DOHH2 (cell line): ENCODE measurements around the gene SLC22A6.

ENCODE experiments used
- H3F3A ChIP-seq: fragments of 200-600 bp; sonication (generic), shearing (Covaris generic); 2 replicates; pipeline ENCODE4 v1.6.0; 2016; ENCODE audit warnings: antibody characterized with exemption, mild to moderate bottlenecking; ENCODE audit not compliant: control insufficient read depth, insufficient read depth
- H3K27ac ChIP-seq: fragments of 200-600 bp; sonication (generic); 2 replicates; pipeline ENCODE4 v1.5.1; 2014; ENCODE audit warnings: low read depth, mild to moderate bottlenecking, low read length, moderate library complexity
- H3K27me3 ChIP-seq: fragments of 200-600 bp; sonication (generic); 2 replicates; pipeline ENCODE4 v1.6.1; 2014; ENCODE audit warnings: mild to moderate bottlenecking, low read length, mixed read lengths; ENCODE audit not compliant: control insufficient read depth
- H3K36me3 ChIP-seq: fragments of 200-600 bp; sonication (generic); 2 replicates; pipeline ENCODE4 v1.6.1; 2014; ENCODE audit warnings: mild to moderate bottlenecking, low read length, moderate library complexity, mixed read lengths; ENCODE audit not compliant: control insufficient read depth
- H3K4me1 ChIP-seq: fragments of 200-600 bp; sonication (generic); 2 replicates; pipeline ENCODE4 v1.6.1; 2014; ENCODE audit warnings: mild to moderate bottlenecking, low read length, mixed read lengths; ENCODE audit not compliant: control insufficient read depth
- H3K4me2 ChIP-seq: fragments of 200-600 bp; sonication (generic); 2 replicates; pipeline ENCODE4 v1.6.0; 2014; ENCODE audit warnings: mild to moderate bottlenecking, low read length, moderate library complexity
- H3K4me3 ChIP-seq: fragments of 200-600 bp; sonication (generic); 2 replicates; pipeline ENCODE4 v1.5.1; 2014; ENCODE audit warnings: mild to moderate bottlenecking, low read length, mixed read lengths
- H3K79me2 ChIP-seq: fragments of 200-600 bp; sonication (generic); 2 replicates; pipeline ENCODE4 v1.6.1; 2014; ENCODE audit warnings: mild to moderate bottlenecking, low read length, mixed read lengths; ENCODE audit not compliant: control insufficient read depth
- H3K9me2 ChIP-seq: fragments of 200-600 bp; sonication (generic); replicated peaks from 2 replicates; pipeline ENCODE4 v1.6.1; 2014; ENCODE audit warnings: mild to moderate bottlenecking, low read length, mixed read lengths; ENCODE audit not compliant: control insufficient read depth
- H3K9me3 ChIP-seq: fragments of 200-600 bp; sonication (generic); 2 replicates; pipeline ENCODE4 v1.6.1; 2014; ENCODE audit warnings: antibody characterized with exemption, low read length, mixed read lengths; ENCODE audit not compliant: control insufficient read depth, insufficient read depth
- H4K20me1 ChIP-seq: fragments of 200-600 bp; sonication (generic); 2 replicates; pipeline ENCODE4 v1.6.0; 2014; ENCODE audit warnings: low read depth, mild to moderate bottlenecking, antibody characterized with exemption, low read length, moderate library complexity; ENCODE audit not compliant: control insufficient read depth, insufficient read depth
- CTCF ChIP-seq: fragments of 200-600 bp; sonication (generic); IDR thresholded peaks from one replicate; pipeline ENCODE4 v1.5.1; 2014; ENCODE audit warnings: antibody characterized with exemption, mild to moderate bottlenecking, low read depth, low read length; ENCODE audit not compliant: poor library complexity, severe bottlenecking
- EZH2phosphoT487 ChIP-seq: fragments of 200-600 bp; sonication (generic); IDR thresholded peaks from 2 replicates; pipeline ENCODE4 v1.6.1; 2017; ENCODE audit warnings: borderline replicate concordance, mild to moderate bottlenecking, antibody characterized with exemption, low read length, moderate library complexity, mixed read lengths

Gene SLC22A6

GRCh38 chr11:62961017-62961570, 23.7 kb downstream of the SLC22A6 start:
- TF ChIP-seq EZH2phosphoT487 (no peak), CTCF (no peak)
- no peak overlapping the region for H3K27ac ChIP-seq
- H3K27me3 ChIP-seq, result no peaks in the 10 kb centered on the region
- no peaks in the 10 kb centered on the region for H4K20me1 ChIP-seq
- no peaks in the 10 kb centered on the region for H3F3A ChIP-seq
- no peaks in the 10 kb centered on the region for H3K79me2 ChIP-seq
- H3K4me1 ChIP-seq, result no peaks in the 10 kb centered on the region
- H3K4me3 ChIP-seq, result no peak overlapping the region
- no peaks in the 10 kb centered on the region for H3K36me3 ChIP-seq
- no peaks in the 10 kb centered on the region for H3K9me2 ChIP-seq
- no peaks in the 10 kb centered on the region for H3K9me3 ChIP-seq
- no peak overlapping the region for H3K4me2 ChIP-seq

- no peaks in the 10 kb centered on the region for H4K20me1 ChIP-seq
- H3K4me1 ChIP-seq, result no peaks in the 10 kb centered on the region
- H3K4me2 ChIP-seq, result no peak overlapping the region
- no peaks in the 10 kb centered on the region for H3K27me3 ChIP-seq
- TF ChIP-seq CTCF (no peak), EZH2phosphoT487 (no peak)
- H3K9me3 ChIP-seq, result no peaks in the 10 kb centered on the region
- H3K9me2 ChIP-seq, result no peaks in the 10 kb centered on the region
- H3K4me3 ChIP-seq, result no peak overlapping the region
- no peaks in the 10 kb centered on the region for H3K79me2 ChIP-seq
- H3K36me3 ChIP-seq, result no peaks in the 10 kb centered on the region
- no peaks in the 10 kb centered on the region for H3F3A ChIP-seq
- no peak overlapping the region for H3K27ac ChIP-seq
Observed at GRCh38 chr11:62959422-62959980, 25.3 kb downstream of the SLC22A6 start.

GRCh38 chr11:62958547-62959421, 26.0 kb downstream of the SLC22A6 start:
- Histone ChIP-seq H3K4me1 (no peaks in the 10 kb centered on the region), H3K4me3 (no peak overlapping the region), H3K9me2 (no peaks in the 10 kb centered on the region), H3K27ac (no peak overlapping the region), H3K9me3 (no peaks in the 10 kb centered on the region), H3K27me3 (no peaks in the 10 kb centered on the region), H3K4me2 (no peak overlapping the region), H3K79me2 (no peaks in the 10 kb centered on the region), H3F3A (no peaks in the 10 kb centered on the region), H4K20me1 (no peaks in the 10 kb centered on the region), H3K36me3 (no peaks in the 10 kb centered on the region)
- TF ChIP-seq CTCF, result no peak
- no peak for TF ChIP-seq EZH2phosphoT487
